Mucosa of gallbladder (tissue), 1 donor: ENCODE results near the gene AFDN. TPM values are rescaled to one million over a fixed set of nuclear protein-coding genes. Genes with fewer than 3 reads are reported as not detected.

Experiments used
- DNase-seq: peaks from one replicate; pipeline ENCODE4 v3.0.0-alpha.2; 2020; ENCODE audit warnings: low spot score
- total RNA-seq: library from RNA; stranded (reverse); gene quantifications from one replicate; pipeline ENCODE4 v1.2.1, GENCODE V29; 2021
- donor health status: DM: no; HTN: no; CAD: no.

AFDN gene
- total RNA-seq, 1 donor from 2014 or later = 226 TPM

GRCh38 chr6:167817729-167818128 lies 9.0 kb upstream of the AFDN start:
- DNase-seq = no peak

- no peak for DNase-seq
These were observed 7.1 kb upstream of the AFDN start for GRCh38 chr6:167819576-167819975.

GRCh38 chr6:167820681-167821080 lies 6.0 kb upstream of the AFDN start:
- DNase-seq = no peak

- DNase-seq = no peak
These were observed 1.9 kb upstream of the AFDN start for GRCh38 chr6:167824591-167825331.

GRCh38 chr6:167825332-167826229 lies 1.1 kb upstream of the AFDN start:
- DNase-seq = peak; percentile 76

- DNase-seq = peak; percentile 70
These were observed 348 bp upstream of the AFDN start for GRCh38 chr6:167826230-167826895.

GRCh38 chr6:167827583-167828324 lies 1.0 kb downstream of the AFDN start:
- DNase-seq = peak; percentile 31

GRCh38 chr6:167828325-167828956 lies 1.7 kb downstream of the AFDN start:
- no peak for DNase-seq

- no peak for DNase-seq
These were observed 2.8 kb downstream of the AFDN start for GRCh38 chr6:167829513-167829912.

- no peak for DNase-seq
These were observed 4.6 kb downstream of the AFDN start for GRCh38 chr6:167831281-167831828.

GRCh38 chr6:167832497-167833395 lies 6.0 kb downstream of the AFDN start:
- DNase-seq = no peak

- DNase-seq = no peak
These were observed 6.7 kb downstream of the AFDN start for GRCh38 chr6:167833396-167833763.

GRCh38 chr6:167835260-167835659 lies 8.5 kb downstream of the AFDN start:
- DNase-seq = no peak

GRCh38 chr6:167836721-167837120 lies 10.0 kb downstream of the AFDN start:
- no peak for DNase-seq

GRCh38 chr6:167838207-167838748 lies 11.6 kb downstream of the AFDN start:
- no peak for DNase-seq

- no peak for DNase-seq
These were observed 12.6 kb downstream of the AFDN start for GRCh38 chr6:167839343-167839742.

GRCh38 chr6:167839755-167840154 lies 13.0 kb downstream of the AFDN start:
- no peak for DNase-seq

- DNase-seq = no peak
These were observed 13.4 kb downstream of the AFDN start for GRCh38 chr6:167840160-167840525.

GRCh38 chr6:167840526-167841179 lies 13.9 kb downstream of the AFDN start:
- DNase-seq = no peak
